Subcutaneous adipose tissue (tissue), 4 donors: Measurements from ENCODE around the gene KLRC3. TPM values are rescaled to one million over a fixed set of nuclear protein-coding genes. Genes with fewer than 3 reads are reported as not detected.

Experiments
- CTCF ChIP-seq: fragments of 450-650 bp; IDR thresholded peaks from one replicate; pipeline ENCODE4 v1.5.1; 2016; ENCODE audit warnings: low read depth, mild to moderate bottlenecking, control low read depth, antibody characterized with exemption, moderate library complexity
- total RNA-seq, 4 donors: library from RNA; depleted of rRNA; stranded (reverse); fragments of >200 nt; gene quantifications; one replicate each; pipeline ENCODE4 v1.1.0, GENCODE V29; 2016

The KLRC3 gene
- total RNA-seq, 4 donors from 2014 or later = not detected

- TF ChIP-seq CTCF = no peak
Observed at GRCh38 chr12:10363914-10364814, 56.2 kb downstream of the KLRC3 start.

GRCh38 chr12:10363658-10363913 is 56.8 kb downstream of the KLRC3 start:
- no peak for TF ChIP-seq CTCF

GRCh38 chr12:10362828-10363657 is 57.4 kb downstream of the KLRC3 start:
- TF ChIP-seq CTCF = no peak

- no peak for TF ChIP-seq CTCF
Observed at GRCh38 chr12:10362325-10362724, 58.1 kb downstream of the KLRC3 start.

Other genes with a start within 250 kb of the KLRC3 start
- 1 to 10 TPM in 2 of 4 donors, under 1 TPM in 1, not detected in 1; 0.88 to 8.7 (median 3.3) TPM for gene OLR1, start 248.5 kb downstream of the KLRC3 start, total RNA-seq
- under 1 TPM in 1 of 4 donors, not detected in 3; 0.85 TPM for gene TMEM52B, start 241.6 kb downstream of the KLRC3 start, total RNA-seq
- 100 to 1,000 TPM; 187 to 200 (median 190) TPM for gene GABARAPL1, start 207.7 kb downstream of the KLRC3 start, total RNA-seq
- gene KLRD1, start 112.7 kb downstream of the KLRC3 start, total RNA-seq = 1 to 10 TPM; 1.3 to 7.0 (median 1.6) TPM
- 1 to 10 TPM; 2.3 to 4.9 (median 3.3) TPM for gene KLRK1, start 30.6 kb downstream of the KLRC3 start, total RNA-seq
- under 1 TPM in 1 of 4 donors, not detected in 3; 0.51 TPM for gene KLRC4, start 10.8 kb downstream of the KLRC3 start, total RNA-seq
- gene KLRC2, start 15.4 kb upstream of the KLRC3 start, total RNA-seq = under 1 TPM in 1 of 4 donors, not detected in 3; 0.66 TPM
- gene KLRC1, start 32.8 kb upstream of the KLRC3 start, total RNA-seq = 1 to 10 TPM in 1 of 4 donors, under 1 TPM in 1, not detected in 2; 0.51 to 1.1 TPM
- gene EIF2S3B, start 85.3 kb upstream of the KLRC3 start, total RNA-seq = under 1 TPM in 3 of 4 donors, not detected in 1; 0.22 to 0.85 (median 0.38) TPM
- 10 to 100 TPM; 11.7 to 24.7 (median 14.4) TPM for gene MAGOHB, start 193.0 kb upstream of the KLRC3 start, total RNA-seq